Fibroblast of upper back skin (primary cell): ENCODE results near the gene ZNF614.
"Not testable (repeated sequence)": the region's sequence is repeated elsewhere in the genome, so short reads cannot be mapped to it uniquely, and the experiment has no call there.

Experiments used
- DNase-seq: peaks from one replicate; pipeline ENCODE4 v3.0.0-alpha.2; 2013

The ZNF614 gene

DNA sequence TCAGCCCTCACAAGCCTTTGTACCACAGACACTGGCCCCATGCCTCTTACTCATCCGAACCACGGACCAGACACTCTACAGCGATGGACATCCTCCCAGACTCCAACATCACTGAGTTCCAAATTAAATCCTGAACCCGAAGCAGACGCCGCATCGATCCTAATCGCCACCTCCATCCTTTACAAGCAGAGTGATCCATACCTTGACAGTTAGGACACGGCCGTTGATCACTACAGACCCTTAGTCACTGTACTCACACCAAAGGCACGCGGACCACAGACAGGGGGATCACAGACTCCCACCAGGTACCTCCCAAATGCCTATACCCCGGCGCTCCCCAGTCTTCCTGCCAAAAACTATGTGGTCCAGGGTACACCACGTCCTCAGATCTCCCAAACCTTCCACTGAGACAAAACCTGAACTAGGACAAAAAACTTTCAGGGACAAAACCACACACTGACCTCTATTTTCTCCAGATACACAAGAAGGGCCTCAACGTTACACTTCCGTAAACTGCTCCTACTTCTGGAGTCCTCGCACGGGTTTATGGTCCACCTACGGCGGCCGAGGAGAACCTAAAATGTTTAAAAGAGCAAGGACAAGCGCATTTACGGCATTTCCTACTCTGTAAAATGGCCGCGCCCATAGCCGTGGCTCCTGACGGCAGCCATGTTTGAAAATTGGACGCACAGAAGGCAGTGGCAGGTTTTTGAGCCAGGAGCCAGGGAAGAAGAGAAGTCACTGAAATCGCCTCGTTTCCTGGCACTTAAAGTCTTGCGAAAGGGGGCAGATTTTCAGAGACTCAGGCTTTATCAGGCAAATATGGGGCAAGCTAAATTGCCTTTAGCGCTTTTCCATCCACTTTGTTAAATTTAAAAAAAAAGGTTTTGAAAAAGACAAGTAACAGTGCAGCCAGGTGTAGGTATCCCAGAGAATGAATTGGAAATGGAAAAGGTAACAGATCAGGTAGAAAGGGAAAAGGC is 41.6 kb downstream of the ZNF614 start, which contains the start of gene ZNF350:
TSS of gene ZNF350 (minus strand) at position 532 of the 983 bp plus-strand sequence. CDS start 12,480 bp downstream, outside the sequence.
- DNase-seq = peak; percentile 94

GRCh38 chr19:51983361-51983760 is 44.8 kb downstream of the ZNF614 start:
- no peak for DNase-seq

- not testable (repeated sequence) for DNase-seq
Observed at GRCh38 chr19:51980926-51981325, 47.3 kb downstream of the ZNF614 start.

GRCh38 chr19:51980116-51980736 is 48.0 kb downstream of the ZNF614 start:
- no peak for DNase-seq

DNA sequence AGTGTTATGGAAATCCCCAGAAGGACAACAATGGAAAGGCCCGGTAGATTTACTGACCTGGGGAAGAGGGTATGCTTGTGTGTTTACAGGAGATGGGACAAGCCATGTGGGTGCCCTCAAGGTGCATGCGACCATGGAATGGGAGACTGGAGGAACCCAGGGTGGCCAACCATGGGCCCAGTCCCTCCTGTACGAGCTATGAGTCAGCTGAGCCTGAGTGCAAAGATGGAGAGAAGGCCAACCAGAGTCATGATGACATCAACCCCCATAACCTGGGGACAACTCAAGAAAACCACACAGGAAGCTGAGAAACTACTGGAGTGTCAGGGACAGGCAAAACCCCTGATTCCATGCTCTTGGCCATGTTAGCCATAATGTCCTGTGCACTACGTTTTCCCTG is 49.3 kb downstream of the ZNF614 start:
- no peak for DNase-seq

DNA sequence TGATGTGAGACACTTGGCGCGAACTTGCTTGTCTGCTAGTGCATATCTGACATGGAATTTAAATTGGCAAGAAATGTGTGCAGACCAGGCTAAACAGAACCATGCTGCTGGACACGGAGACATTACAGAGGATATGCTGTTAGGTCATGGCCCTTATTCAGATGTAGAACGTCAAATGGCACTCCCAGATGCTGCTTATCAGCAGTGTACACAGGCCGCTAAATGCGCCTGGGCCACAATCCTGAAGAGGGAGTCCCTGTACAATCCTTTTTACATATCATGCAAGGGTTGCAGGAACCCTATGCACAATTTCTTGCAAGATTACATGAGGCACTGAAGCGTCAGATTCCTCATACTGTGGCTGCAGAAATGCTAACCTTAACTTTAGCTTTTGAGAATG is 50.8 kb downstream of the ZNF614 start:
- DNase-seq = no peak

- DNase-seq = no peak
Observed at GRCh38 chr19:51976852-51977251, 51.3 kb downstream of the ZNF614 start.

DNA sequence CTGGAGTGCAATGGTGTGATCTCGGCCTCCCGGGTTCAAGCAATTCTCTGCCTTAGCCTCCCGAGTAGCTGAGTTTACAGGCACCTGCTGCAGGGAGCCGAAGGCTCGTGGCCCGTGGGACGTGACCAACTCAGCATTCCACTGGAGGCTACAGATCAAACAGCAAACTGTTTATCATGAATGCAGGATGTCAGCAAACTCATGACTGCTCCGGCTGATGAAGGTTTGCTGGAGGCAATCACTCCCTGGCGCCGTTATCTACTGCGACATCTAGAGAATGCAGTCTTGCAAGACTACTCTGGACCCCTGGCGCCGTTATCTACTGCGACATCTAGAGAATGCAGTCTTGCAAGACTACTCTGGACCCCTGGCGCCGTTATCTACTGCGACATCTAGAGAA is 52.4 kb downstream of the ZNF614 start:
- DNase-seq = not testable (repeated sequence)

DNA sequence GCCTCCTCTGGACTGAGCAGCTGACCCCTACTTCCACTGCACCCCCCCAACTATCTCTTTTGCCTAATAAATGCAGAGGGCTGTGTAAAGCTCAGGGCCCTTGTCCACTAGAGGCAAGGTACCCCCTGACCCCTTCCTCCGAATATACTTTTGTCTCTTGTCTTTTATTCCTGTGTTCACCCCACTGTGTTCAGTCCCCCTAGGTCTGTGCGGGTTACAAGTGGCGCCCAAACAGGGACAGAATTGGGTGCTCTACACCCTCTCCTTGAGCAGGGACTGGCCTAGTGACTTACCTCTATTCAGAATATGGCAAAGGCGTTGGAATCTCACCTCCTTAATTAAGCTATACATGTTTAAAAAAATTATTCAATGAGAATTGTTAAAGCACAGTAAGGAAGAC is 56.6 kb downstream of the ZNF614 start:
- peak; percentile 6 for DNase-seq

GRCh38 chr19:51970718-51971117 is 57.5 kb downstream of the ZNF614 start:
- no peak for DNase-seq

DNA sequence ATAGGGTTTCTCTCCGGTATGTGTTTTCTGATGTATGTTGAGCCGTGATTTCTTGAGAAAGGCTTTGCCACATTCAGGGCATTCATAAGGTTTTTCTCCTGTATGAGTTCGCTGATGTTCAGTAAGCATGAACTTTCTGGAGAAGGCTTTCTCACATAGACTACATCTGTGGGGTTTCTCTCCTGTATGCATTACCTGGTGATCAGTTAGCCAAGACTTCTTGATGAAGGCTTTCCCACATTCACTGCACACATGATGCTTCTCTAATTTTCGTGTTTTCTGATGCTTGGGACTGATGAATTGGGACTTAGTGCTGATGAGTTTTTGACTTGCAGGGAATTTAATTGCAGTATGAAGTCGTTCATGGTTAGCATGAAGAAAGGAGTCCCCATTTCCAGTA is 62.6 kb downstream of the ZNF614 start:
- DNase-seq = no peak
